HG03520 (cell line): ENCODE results near the gene PABPC3.

Source experiments
- ATAC-seq: cut with Tn5 transposase; IDR thresholded peaks from one replicate; pipeline ENCODE4 v1.9.1; 2021; ENCODE audit warnings: mild to moderate bottlenecking, moderate library complexity; ENCODE audit not compliant: unreplicated experiment

The PABPC3 gene

GRCh38 chr13:25095851-25096453 lies at the start of gene PABPC3:
Gene PABPC3, plus strand, starts transcription at chr13:25096136. Its CDS starts 63 bp downstream, at chr13:25096199.
- ATAC-seq, result no peak

GRCh38 chr13:25046274-25046984 lies 49.5 kb upstream of the PABPC3 start:
- no peak for ATAC-seq

- ATAC-seq, result no peak
Measured at GRCh38 chr13:25046985-25047511, 48.9 kb upstream of the PABPC3 start.

- no peak for ATAC-seq
Measured at GRCh38 chr13:25051065-25051464, 44.9 kb upstream of the PABPC3 start.

- no peak for ATAC-seq
Measured at GRCh38 chr13:25059166-25059565, 36.8 kb upstream of the PABPC3 start.

- ATAC-seq, result no peak
Measured at GRCh38 chr13:25059958-25060357, 36.0 kb upstream of the PABPC3 start.

GRCh38 chr13:25062479-25062878 lies 33.5 kb upstream of the PABPC3 start:
- no peak for ATAC-seq

GRCh38 chr13:25064396-25064795 lies 31.5 kb upstream of the PABPC3 start:
- no peak for ATAC-seq

- ATAC-seq, result no peak
Measured at GRCh38 chr13:25065974-25066770, 29.8 kb upstream of the PABPC3 start.

GRCh38 chr13:25067064-25067463 lies 28.9 kb upstream of the PABPC3 start:
- no peak for ATAC-seq

GRCh38 chr13:25068810-25069209 lies 27.1 kb upstream of the PABPC3 start:
- no peak for ATAC-seq

- ATAC-seq, result no peak
Measured at GRCh38 chr13:25069236-25069635, 26.7 kb upstream of the PABPC3 start.

- no peak for ATAC-seq
Measured at GRCh38 chr13:25069911-25070310, 26.0 kb upstream of the PABPC3 start.

GRCh38 chr13:25080773-25081172 lies 15.2 kb upstream of the PABPC3 start:
- no peak for ATAC-seq

GRCh38 chr13:25084096-25084495 lies 11.8 kb upstream of the PABPC3 start:
- ATAC-seq, result no peak

GRCh38 chr13:25085125-25085742 lies 10.7 kb upstream of the PABPC3 start:
- ATAC-seq, result no peak

GRCh38 chr13:25088562-25089221 lies 7.2 kb upstream of the PABPC3 start:
- no peak for ATAC-seq

GRCh38 chr13:25097426-25097825 lies 1.5 kb downstream of the PABPC3 start:
- ATAC-seq, result no peak

GRCh38 chr13:25103711-25104110 lies 7.8 kb downstream of the PABPC3 start:
- ATAC-seq, result no peak

- no peak for ATAC-seq
Measured at GRCh38 chr13:25109341-25109740, 13.4 kb downstream of the PABPC3 start.
